Rectal smooth muscle tissue (tissue), 1 donor: Measurements from ENCODE around the gene SRCIN1.

Experiments
- H3K27ac ChIP-seq: one replicate; pipeline ENCODE4 v1.7.0; 2013; ENCODE audit warnings: low read depth, low read length, inconsistent platforms
- H3K27me3 ChIP-seq: one replicate; pipeline ENCODE4 v1.7.0; 2013; ENCODE audit warnings: low read length; ENCODE audit not compliant: control insufficient read depth, insufficient read depth
- H3K36me3 ChIP-seq: one replicate; pipeline ENCODE4 v1.7.0; 2013; ENCODE audit warnings: low read length; ENCODE audit not compliant: control insufficient read depth, insufficient read depth
- H3K4me1 ChIP-seq: one replicate; pipeline ENCODE4 v1.7.0; 2013; ENCODE audit warnings: low read length; ENCODE audit not compliant: control insufficient read depth, insufficient read depth
- H3K4me3 ChIP-seq: one replicate; pipeline ENCODE4 v1.7.0; 2013; ENCODE audit warnings: low read length
- H3K9ac ChIP-seq: one replicate; pipeline ENCODE4 v1.7.0; 2013; ENCODE audit warnings: low read length

The SRCIN1 gene

GRCh38 chr17:38546396-38546795 lies 59.4 kb downstream of the SRCIN1 start:
- no peaks in the 10 kb centered on the region for H3K27me3 ChIP-seq
- H3K4me3 ChIP-seq, result no peak overlapping the region
- H3K36me3 ChIP-seq, result no peaks in the 10 kb centered on the region
- H3K9ac ChIP-seq, result no peak overlapping the region
- no peaks in the 10 kb centered on the region for H3K4me1 ChIP-seq
- no peak overlapping the region for H3K27ac ChIP-seq

- H3K36me3 ChIP-seq, result no peaks in the 10 kb centered on the region
- H3K27ac ChIP-seq, result no peak overlapping the region
- no peak overlapping the region for H3K4me3 ChIP-seq
- H3K9ac ChIP-seq, result no peak overlapping the region
- H3K27me3 ChIP-seq, result no peaks in the 10 kb centered on the region
- no peaks in the 10 kb centered on the region for H3K4me1 ChIP-seq
Measured at GRCh38 chr17:38545531-38546225, 60.1 kb downstream of the SRCIN1 start.

DNA sequence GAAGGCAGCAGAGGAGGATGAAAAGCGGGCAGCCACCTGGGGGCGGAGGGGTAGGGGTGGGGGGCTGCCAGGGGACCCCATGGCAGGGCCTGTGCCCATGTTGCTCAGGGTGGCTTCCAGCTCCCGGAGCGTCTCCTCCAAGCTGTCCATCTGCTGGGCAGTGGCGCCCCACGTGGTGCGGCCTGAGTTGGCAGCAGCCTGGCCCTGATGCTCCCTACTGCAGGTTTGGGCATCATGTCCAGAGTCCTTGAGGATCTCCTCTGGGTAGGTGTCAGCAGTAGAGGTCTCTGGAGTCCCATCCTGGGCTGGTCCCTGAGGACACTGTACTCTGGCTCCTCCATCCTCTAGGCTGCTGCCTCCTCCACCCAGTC lies 60.9 kb downstream of the SRCIN1 start:
- Histone ChIP-seq H3K27ac (no peak overlapping the region), H3K27me3 (no peaks in the 10 kb centered on the region), H3K36me3 (no peaks in the 10 kb centered on the region), H3K4me3 (no peak overlapping the region), H3K9ac (no peak overlapping the region), H3K4me1 (no peaks in the 10 kb centered on the region)

DNA sequence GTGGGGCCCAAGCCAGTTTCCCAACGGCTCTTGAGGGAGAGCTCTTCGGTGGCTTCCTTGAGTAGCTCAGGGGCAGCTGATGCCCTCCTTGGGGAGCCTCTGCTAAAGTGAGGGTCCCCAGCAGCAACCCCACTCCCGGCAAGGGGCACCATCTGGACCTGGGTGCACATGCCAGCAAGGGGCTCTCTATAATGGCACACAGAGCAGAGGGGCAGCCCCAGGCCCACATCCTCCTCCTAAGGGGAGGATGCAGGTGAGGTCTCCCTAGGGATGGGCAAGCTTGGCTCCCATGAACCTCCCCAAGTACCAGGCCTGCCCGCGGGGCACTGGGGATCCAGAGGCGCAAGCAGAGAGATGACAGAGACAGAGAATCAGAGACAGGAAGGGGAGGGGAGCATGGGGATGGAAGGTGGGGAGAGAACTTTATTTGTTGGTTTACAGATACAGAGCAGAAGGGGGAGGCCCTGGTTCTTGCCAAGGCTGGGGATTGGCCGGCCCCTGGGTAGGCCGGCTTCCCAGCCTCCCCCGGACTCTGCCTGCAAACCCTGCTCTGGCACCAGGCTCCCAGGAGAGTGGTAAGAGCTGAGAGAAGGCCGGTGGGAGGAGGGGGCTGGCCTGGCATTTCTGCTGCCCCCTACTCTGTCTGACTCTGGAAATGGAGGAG lies 61.4 kb downstream of the SRCIN1 start:
- H3K4me1 ChIP-seq, result no peaks in the 10 kb centered on the region
- no peaks in the 10 kb centered on the region for H3K36me3 ChIP-seq
- no peak overlapping the region for H3K4me3 ChIP-seq
- H3K27me3 ChIP-seq, result no peaks in the 10 kb centered on the region
- H3K9ac ChIP-seq, result no peak overlapping the region
- no peak overlapping the region for H3K27ac ChIP-seq

DNA sequence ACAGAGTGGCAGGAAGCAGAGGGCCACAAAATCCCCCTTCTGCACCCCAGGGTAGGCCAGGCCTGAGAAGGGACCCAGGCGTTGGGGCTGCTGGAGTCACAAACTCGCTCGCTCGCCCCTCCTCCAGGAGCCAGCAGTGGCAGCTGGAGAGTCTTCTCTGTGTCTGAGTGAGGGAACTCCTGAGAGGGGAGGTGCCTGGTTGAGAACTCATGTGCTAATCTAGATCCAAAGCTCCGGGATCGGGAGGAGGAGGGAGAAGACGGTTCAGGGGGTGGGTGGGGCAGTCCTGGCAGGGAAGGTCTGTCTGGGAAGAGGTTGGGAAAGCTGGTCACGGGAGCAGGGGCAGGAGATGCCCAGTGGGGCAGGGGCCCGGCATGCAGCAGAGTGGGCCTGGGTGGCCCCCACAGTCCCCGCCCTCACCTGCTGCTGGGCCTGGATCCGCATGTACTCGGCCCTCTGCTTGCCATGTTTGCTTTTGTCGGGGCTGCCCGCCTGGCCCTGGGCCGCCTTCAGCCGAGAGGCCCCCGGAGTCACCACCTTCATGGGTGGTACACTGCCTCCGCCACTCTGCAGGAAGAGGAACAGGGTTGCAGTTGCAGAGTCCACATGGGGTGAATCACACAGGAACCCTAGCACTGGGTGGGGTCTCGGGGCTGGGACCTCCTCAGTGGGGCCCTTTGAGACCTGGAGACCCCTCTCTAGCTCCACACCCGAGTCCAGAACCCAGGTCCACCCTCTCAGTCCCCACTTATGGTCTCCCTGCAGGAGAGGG lies 62.2 kb downstream of the SRCIN1 start:
- Histone ChIP-seq H3K27me3 (no peaks in the 10 kb centered on the region), H3K4me1 (no peaks in the 10 kb centered on the region), H3K9ac (no peak overlapping the region), H3K27ac (no peak overlapping the region), H3K36me3 (no peaks in the 10 kb centered on the region), H3K4me3 (no peak overlapping the region)

- H3K36me3 ChIP-seq, result no peaks in the 10 kb centered on the region
- no peak overlapping the region for H3K9ac ChIP-seq
- H3K27me3 ChIP-seq, result no peaks in the 10 kb centered on the region
- no peak overlapping the region for H3K4me3 ChIP-seq
- no peak overlapping the region for H3K27ac ChIP-seq
- no peaks in the 10 kb centered on the region for H3K4me1 ChIP-seq
Measured at GRCh38 chr17:38542286-38542685, 63.5 kb downstream of the SRCIN1 start.

GRCh38 chr17:38541281-38541680 lies 64.5 kb downstream of the SRCIN1 start:
- Histone ChIP-seq H3K4me1 (no peaks in the 10 kb centered on the region), H3K36me3 (no peaks in the 10 kb centered on the region), H3K27me3 (no peaks in the 10 kb centered on the region), H3K27ac (no peak overlapping the region), H3K4me3 (no peak overlapping the region), H3K9ac (no peak overlapping the region)

- Histone ChIP-seq H3K27me3 (peaks cover 4% of the 10 kb centered on the region), H3K9ac (no peak overlapping the region), H3K36me3 (no peaks in the 10 kb centered on the region), H3K4me1 (no peaks in the 10 kb centered on the region), H3K27ac (no peak overlapping the region), H3K4me3 (no peak overlapping the region)
Measured at GRCh38 chr17:38540514-38541045, 65.2 kb downstream of the SRCIN1 start.

GRCh38 chr17:38539386-38539785 lies 66.4 kb downstream of the SRCIN1 start:
- no peak overlapping the region for H3K9ac ChIP-seq
- no peak overlapping the region for H3K4me3 ChIP-seq
- no peak overlapping the region for H3K27ac ChIP-seq
- H3K4me1 ChIP-seq, result no peaks in the 10 kb centered on the region
- H3K36me3 ChIP-seq, result no peaks in the 10 kb centered on the region
- peaks cover 4% of the 10 kb centered on the region for H3K27me3 ChIP-seq

- Histone ChIP-seq H3K9ac (no peak overlapping the region), H3K4me1 (no peaks in the 10 kb centered on the region), H3K27me3 (peaks cover 4% of the 10 kb centered on the region), H3K4me3 (no peak overlapping the region), H3K27ac (no peak overlapping the region), H3K36me3 (no peaks in the 10 kb centered on the region)
Measured at GRCh38 chr17:38538906-38539305, 66.8 kb downstream of the SRCIN1 start.

- Histone ChIP-seq H3K27ac (no peak overlapping the region), H3K27me3 (peaks cover 10% of the 10 kb centered on the region)
Measured at GRCh38 chr17:38536661-38537060, 69.1 kb downstream of the SRCIN1 start.

GRCh38 chr17:38535886-38536285 lies 69.9 kb downstream of the SRCIN1 start:
- H3K27me3 ChIP-seq, result peaks cover 10% of the 10 kb centered on the region
- no peak overlapping the region for H3K9ac ChIP-seq
- H3K36me3 ChIP-seq, result no peaks in the 10 kb centered on the region

More at GRCh38 chr17:38536661-38537060, 69.1 kb downstream of the SRCIN1 start:
- Histone ChIP-seq H3K9ac (no peak overlapping the region), H3K36me3 (no peaks in the 10 kb centered on the region), H3K4me3 (no peak overlapping the region), H3K4me1 (no peaks in the 10 kb centered on the region)

More at GRCh38 chr17:38535886-38536285, 69.9 kb downstream of the SRCIN1 start:
- H3K4me3 ChIP-seq, result no peak overlapping the region
- no peaks in the 10 kb centered on the region for H3K4me1 ChIP-seq
- H3K27ac ChIP-seq, result no peak overlapping the region
